Mammary epithelial cell (primary cell): ENCODE measurements around the gene PPP2R3A.

Experiments used
- EZH2 ChIP-seq: IDR thresholded peaks from 2 replicates; pipeline ENCODE4 v1.6.1; 2012; ENCODE audit warnings: low read length, inconsistent platforms, borderline replicate concordance
- TF ChIP-seq, protein P1 (sequence below), 2 donors: IDR thresholded peaks in 1 of 2; conservative IDR thresholded peaks in 1 of 2; 2 replicates each; pipeline ENCODE4 v1.5.1; 2011 to 2012; ENCODE audit warnings: inconsistent platforms in 2 of 2, low read length in 2 of 2, mild to moderate bottlenecking in 2 of 2, control low read depth in 1 of 2, low read depth in 1 of 2; ENCODE audit not compliant: insufficient read depth in 1 of 2; ENCODE audit errors: extremely low read depth in 1 of 2

- no peak for TF ChIP-seq EZH2
- TF ChIP-seq, protein P1, sequence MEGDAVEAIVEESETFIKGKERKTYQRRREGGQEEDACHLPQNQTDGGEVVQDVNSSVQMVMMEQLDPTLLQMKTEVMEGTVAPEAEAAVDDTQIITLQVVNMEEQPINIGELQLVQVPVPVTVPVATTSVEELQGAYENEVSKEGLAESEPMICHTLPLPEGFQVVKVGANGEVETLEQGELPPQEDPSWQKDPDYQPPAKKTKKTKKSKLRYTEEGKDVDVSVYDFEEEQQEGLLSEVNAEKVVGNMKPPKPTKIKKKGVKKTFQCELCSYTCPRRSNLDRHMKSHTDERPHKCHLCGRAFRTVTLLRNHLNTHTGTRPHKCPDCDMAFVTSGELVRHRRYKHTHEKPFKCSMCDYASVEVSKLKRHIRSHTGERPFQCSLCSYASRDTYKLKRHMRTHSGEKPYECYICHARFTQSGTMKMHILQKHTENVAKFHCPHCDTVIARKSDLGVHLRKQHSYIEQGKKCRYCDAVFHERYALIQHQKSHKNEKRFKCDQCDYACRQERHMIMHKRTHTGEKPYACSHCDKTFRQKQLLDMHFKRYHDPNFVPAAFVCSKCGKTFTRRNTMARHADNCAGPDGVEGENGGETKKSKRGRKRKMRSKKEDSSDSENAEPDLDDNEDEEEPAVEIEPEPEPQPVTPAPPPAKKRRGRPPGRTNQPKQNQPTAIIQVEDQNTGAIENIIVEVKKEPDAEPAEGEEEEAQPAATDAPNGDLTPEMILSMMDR (conservative IDR thresholded peaks at IDR 0.05 in 1 of 2, IDR thresholded peaks at IDR 0.05 in 1 of 2; ENCODE audit: extremely low read depth in 1 of 2, insufficient read depth in 1 of 2, low read depth in 1 of 2, low read length in 2 of 2): no peak
Measured at GRCh38 chr3:136196401-136197158, 231.1 kb downstream of the PPP2R3A start.
